HG03520 (cell line): ENCODE measurements around the gene SEMA3C.

ENCODE experiments used
- ATAC-seq: cut with Tn5 transposase; IDR thresholded peaks from one replicate; pipeline ENCODE4 v1.9.1; 2021; ENCODE audit warnings: mild to moderate bottlenecking, moderate library complexity; ENCODE audit not compliant: unreplicated experiment

SEMA3C gene

GRCh38 chr7:80785276-80785675, 133.6 kb downstream of the SEMA3C start:
- ATAC-seq: no peak

DNA sequence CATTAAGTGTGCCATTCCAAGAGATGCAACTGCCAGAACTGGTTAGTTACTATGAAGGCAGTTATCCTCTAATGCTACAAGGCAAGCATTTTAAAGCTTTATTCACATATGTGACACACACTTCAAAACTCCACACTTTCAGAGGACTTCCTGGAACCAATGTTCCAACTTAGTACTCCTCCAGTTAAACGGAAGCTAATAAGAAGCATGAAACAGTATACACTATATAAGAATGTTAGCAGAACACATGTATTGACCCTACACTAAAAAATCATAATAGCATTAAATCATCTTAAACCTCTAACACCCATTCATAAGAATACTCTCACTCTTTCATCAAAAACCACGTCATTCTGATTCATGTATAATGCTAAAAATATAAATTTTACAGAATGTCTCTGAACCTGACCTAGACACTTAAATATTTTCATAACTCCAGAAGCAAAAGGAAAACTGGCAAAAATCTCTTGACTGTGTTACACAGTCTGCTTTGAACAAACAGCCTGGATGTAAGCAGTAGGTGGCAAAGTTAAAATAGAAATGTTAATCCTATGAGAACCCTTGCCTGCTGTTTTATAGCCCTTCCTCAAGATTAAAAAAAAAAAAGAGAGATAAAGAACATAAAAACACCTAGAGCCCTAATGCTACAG, 135.0 kb downstream of the SEMA3C start:
- no peak for ATAC-seq

GRCh38 chr7:80783186-80783677, 135.6 kb downstream of the SEMA3C start:
- ATAC-seq: no peak

- no peak for ATAC-seq
Measured at GRCh38 chr7:80781561-80781979, 137.3 kb downstream of the SEMA3C start.

DNA sequence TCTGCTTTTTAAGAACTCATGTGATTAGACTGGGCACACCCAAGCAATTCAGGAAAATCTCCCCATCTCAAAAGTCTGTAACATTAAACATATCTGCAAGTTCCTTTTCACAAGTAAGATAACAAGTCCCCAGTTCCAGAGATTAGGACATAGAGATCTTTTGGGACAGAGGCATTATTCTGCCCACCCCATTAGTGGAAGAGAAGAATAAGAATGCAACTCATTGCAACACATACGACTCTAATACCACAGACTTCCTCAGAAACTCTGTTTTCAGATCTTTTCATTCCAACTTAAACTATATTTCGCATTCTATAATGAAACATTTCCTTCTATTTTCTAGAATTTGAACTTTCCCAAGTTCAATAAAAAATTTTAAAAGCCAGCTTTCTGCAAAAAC, 137.7 kb downstream of the SEMA3C start:
- no peak for ATAC-seq

DNA sequence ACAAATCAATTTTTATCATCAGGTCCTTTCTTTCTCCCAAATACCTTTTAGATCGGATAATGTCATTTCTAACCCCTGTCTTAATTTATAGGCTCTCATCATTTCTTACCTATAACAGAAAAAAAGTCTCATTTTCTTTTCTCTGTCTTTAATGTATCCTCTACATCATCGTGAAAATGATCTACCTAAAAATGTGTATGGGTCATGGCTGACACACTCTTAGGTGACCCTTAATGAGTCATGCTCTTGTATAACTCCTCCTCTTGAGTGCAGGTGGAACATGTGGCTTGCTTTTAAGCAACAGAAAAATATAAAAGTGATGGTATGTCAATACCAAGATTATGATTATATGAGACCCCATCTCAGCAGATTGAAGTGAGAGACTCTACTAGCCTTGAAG, 139.4 kb downstream of the SEMA3C start:
- no peak for ATAC-seq

- ATAC-seq: no peak
Measured at GRCh38 chr7:80775897-80776296, 143.0 kb downstream of the SEMA3C start.

- no peak for ATAC-seq
Measured at GRCh38 chr7:80775482-80775881, 143.4 kb downstream of the SEMA3C start.

DNA sequence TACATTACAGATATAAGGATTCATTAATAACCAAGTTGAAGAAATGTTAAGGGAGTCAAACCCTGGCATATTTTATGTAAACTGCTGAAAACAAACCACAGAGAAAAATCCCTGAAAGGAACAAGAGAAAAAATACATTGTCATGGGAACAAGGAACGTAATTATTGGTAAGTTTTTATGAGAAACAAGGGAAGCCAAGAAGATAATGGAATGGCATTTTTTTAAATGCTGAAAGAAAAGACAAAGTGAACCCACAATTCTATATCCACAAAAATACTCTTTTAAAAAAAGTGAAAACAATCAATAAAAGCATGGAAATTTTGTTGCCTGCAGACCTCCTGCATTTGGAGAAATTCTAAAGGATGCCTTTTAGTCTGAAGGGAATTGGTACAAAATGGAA, 144.0 kb downstream of the SEMA3C start:
- no peak for ATAC-seq

DNA sequence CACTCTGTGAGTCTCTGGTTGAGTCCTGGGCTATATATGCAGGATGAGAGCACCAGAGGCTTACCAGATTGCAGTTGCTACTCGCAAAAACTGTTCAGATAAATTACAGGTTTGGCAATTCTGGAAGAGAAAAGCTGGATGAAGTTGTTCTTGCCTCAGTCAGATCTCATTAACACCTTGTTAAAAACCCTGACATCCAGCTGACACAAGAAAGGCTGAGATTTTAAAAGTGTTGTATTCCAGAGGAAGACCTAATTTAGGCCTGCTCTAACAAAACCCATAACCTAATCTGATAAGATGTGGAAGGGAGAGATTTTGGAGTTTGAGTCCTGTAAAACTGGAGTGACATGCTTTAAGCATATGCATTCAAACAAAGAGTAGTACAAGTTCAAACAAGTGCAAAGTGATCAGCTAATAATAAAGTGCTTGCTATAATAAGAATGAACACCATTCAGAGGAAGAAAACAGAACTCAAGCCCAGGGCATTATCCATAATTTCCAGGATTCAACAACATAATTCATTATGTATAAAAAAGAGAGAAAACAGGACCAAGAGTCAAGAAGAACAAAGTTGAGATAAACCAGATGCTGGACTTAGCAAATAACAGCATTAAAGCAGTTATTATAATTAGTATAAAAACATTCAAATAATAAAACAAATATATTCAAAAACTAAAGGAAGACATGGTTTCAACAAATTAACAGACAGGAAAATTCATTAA, 144.9 kb downstream of the SEMA3C start:
- no peak for ATAC-seq

- no peak for ATAC-seq
Measured at GRCh38 chr7:80772347-80772993, 146.4 kb downstream of the SEMA3C start.

GRCh38 chr7:80771523-80771922, 147.3 kb downstream of the SEMA3C start:
- ATAC-seq: no peak

GRCh38 chr7:80770675-80771081, 148.2 kb downstream of the SEMA3C start:
- no peak for ATAC-seq

- no peak for ATAC-seq
Measured at GRCh38 chr7:80770061-80770460, 148.8 kb downstream of the SEMA3C start.

DNA sequence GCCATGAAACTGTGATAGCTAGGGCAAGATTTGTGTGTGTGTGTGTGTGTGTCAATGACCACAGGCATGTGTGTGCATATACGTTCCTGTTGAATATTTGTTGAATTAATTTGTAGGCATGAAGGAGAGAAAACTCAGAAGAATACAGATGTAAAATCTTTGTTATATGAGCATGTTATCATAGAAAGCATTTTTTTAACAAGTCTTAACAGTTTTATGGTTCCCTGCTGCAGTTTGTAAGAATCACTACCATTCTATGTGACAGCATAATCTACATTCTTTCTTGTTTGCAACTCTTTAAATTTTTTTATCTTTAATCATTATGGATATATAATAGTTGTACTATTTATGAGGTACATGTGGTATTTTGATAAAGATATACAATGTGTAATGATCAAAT, 150.1 kb downstream of the SEMA3C start:
- no peak for ATAC-seq

DNA sequence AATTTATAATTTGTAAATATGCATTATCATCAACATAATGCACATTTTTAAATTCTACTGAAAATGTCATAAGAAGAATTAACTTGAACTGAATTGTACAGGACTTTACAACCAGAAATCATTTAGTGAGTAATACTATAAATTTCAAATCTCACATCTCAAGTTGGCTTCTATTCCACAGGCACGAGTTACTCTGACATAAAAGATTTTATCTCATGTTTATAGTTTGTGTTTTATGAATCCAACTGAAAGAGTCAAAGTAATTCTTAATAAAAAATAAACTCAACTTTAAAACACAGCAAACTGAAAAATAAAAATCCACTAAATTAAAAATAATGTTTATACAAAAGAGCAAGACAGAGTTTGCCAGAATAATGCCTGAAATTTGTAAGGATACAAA, 151.2 kb downstream of the SEMA3C start:
- no peak for ATAC-seq

- no peak for ATAC-seq
Measured at GRCh38 chr7:80766724-80767123, 152.1 kb downstream of the SEMA3C start.

GRCh38 chr7:80764132-80764531, 154.7 kb downstream of the SEMA3C start:
- no peak for ATAC-seq

DNA sequence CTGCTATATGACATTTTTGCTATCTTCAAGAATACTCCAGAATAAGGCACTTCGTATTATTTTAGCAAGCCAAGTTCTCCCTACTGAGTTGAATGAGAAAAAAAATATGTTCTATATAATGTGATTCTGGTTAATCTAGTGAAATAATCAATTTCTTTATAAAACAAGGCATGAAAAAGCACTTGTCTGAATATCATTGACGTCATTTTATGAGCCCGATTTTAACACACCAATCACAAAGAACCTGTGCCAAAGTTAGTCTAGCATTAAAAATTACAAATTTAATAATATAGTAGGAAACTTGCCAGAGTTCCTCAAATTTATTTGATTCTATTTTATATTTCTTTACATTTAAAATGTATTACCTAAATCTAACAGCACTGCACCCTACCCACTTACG, 155.1 kb downstream of the SEMA3C start:
- ATAC-seq: no peak

GRCh38 chr7:80763289-80763688, 155.6 kb downstream of the SEMA3C start:
- no peak for ATAC-seq

DNA sequence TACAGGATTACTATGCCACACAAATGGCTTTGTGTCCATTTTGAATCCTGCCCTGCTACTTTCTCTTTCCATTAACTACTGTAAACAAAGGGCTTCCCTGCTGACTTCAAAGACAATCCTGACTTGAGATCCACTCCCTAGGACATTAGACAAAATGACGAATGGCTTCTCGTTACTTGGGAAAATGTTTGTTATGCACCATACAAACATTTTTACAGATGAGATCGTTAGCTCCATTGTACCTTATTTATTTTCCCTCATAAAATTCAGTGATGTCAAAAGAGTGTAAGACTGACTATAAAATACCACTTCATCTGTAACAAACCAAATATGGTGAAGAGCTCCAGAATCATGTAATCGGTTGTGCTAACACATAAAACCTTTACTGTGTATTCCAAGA, 158.6 kb downstream of the SEMA3C start:
- ATAC-seq: no peak
